HG02610 (cell line): ENCODE measurements around the gene NECTIN1.

Source experiments
- ATAC-seq: cut with Tn5 transposase; IDR thresholded peaks from one replicate; pipeline ENCODE4 v1.9.1; 2021; ENCODE audit warnings: mild to moderate bottlenecking, moderate library complexity; ENCODE audit not compliant: unreplicated experiment

NECTIN1 gene, protein sequence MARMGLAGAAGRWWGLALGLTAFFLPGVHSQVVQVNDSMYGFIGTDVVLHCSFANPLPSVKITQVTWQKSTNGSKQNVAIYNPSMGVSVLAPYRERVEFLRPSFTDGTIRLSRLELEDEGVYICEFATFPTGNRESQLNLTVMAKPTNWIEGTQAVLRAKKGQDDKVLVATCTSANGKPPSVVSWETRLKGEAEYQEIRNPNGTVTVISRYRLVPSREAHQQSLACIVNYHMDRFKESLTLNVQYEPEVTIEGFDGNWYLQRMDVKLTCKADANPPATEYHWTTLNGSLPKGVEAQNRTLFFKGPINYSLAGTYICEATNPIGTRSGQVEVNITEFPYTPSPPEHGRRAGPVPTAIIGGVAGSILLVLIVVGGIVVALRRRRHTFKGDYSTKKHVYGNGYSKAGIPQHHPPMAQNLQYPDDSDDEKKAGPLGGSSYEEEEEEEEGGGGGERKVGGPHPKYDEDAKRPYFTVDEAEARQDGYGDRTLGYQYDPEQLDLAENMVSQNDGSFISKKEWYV

GRCh38 chr11:119728651-119729580, at the start of gene NECTIN1:
Gene NECTIN1, minus strand, starts transcription at chr11:119729200. Its CDS starts 647 bp downstream, at chr11:119728553.
- ATAC-seq, result peak; percentile 84

DNA sequence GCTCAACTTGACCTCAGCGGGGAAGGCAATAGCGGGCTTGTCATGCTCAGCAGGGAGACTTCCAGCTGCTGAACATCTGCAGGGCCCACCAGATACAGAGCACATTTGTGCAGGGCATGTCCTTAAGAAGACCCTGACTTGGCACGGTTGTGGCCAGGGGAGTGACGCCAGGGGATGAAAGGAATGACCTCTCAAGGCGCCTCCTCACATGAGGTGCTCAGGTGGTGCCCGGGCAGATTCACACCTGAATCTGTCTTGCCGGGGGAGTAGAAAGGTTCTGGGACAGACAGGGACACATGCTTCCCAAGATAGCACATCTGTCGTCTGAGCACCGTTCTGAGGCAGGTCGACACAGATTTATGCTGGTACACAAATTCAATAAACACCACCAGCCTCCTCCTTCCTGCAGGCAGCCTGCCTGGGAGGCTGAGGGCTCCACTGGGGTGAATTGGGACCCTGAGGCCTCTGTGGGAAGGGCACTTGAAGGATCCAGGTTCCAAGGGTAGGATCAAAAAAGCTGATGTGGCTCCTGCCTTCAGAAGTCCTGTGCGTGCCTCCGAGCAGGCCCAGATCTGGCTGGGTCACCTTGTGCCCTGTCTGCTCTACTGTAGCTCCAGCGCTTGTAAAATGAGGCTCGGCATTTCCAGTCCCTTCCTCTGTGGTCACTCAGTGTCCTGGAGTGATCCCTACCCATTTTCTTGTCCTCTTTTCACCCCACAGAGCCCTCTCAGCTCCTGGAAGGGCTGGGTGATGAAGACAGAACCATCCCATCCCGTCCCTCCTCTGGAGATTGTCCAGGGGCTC, 49.6 kb upstream of the NECTIN1 start:
- ATAC-seq, result no peak

DNA sequence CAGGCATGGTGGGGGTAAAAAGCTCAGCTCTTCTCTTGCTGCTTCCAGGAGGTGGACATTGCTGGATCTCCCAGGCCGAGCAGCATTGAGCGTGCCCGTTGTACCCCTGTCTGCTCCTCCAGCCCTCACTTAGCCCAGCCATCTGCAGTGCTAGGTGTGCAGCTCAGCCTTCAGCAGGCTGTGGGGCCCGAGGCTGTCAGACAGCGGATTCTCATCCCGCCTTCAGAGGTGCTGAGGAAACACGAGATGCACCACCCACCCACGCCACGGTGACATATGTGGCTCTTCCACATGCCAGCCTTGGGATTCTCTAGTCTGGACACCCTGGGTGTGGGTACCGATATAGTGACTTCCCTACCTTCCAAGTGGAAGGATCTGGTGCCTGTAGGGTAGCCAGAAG, 48.9 kb upstream of the NECTIN1 start:
- no peak for ATAC-seq

DNA sequence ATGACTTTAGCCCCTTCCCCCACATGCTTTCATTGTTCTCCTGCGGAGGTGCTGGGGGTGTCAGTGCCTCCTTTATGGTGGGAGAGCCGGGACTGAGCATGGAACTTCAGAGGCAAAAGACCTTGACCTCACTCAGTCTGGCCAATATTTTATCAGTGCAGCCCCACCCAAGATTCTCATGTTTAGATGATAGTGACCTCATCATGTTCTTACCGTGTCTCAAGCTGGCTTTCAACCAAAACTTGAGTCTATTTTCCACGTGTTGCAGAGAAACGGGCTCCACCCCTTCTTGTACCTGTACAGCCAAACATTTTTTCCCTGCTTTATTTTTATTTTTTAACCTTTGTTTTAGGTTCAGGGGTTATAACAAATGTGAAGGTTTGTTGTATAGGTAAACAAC, 47.7 kb upstream of the NECTIN1 start:
- ATAC-seq, result no peak

GRCh38 chr11:119776031-119776636, 47.1 kb upstream of the NECTIN1 start:
- no peak for ATAC-seq

- ATAC-seq, result no peak
These were observed 45.3 kb upstream of the NECTIN1 start for GRCh38 chr11:119774172-119774763.

DNA sequence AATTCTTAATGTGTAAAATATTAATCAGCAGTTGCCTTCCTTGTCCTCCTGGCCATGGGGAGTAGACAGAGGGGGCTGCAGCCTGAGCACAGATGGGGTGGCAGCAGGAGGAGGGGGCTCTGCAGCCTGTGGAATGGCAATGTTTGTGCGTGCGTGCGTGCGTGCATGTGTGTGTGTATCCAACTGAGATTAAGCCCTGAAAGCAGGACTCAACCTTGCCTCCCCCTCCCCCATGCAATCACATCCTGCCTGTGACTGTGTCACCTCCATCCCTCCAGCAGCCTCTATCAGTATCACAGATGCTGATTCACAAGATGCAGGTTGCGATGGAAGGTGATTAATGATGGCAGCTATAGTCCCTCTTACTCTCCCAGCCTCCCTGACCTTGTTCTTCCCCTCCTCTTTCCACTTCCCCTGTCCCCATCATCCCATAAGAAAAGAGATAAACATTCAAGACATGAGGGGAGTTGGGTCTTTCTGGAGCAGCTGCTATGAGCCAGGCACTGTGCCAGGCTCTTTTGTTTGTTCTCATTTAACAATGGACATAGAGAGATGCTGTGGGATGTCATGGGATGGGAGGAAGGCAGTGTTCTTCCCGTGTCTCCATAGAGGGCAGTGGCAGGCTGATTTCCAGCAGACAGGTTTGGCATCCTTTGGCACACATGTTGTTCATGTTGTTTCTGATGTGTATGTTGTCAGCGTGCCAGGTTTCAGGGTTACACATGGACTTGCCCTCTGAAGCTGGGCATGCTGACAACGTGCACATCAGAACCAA, 43.8 kb upstream of the NECTIN1 start:
- no peak for ATAC-seq

- ATAC-seq, result no peak
These were observed 43.1 kb upstream of the NECTIN1 start for GRCh38 chr11:119772076-119772475.

GRCh38 chr11:119771172-119771770, 42.3 kb upstream of the NECTIN1 start:
- ATAC-seq, result no peak

DNA sequence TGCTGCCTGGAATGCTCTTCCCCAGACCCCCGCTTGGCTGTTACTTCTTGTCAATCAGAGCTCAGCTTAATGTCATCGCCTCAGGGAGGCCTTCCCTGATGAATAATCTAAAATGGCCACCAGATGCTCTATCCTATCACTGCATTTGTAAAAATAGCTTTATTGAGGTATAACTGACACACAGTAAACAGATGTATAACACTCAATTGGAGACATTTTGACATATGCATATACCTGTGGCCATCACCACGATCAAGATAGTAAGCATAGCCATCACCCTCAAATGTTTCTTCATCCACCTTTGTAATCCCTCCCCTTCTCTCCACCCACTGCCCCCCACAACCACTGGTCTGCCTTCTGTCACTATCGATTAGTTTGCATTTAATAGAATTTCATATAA, 36.6 kb upstream of the NECTIN1 start:
- ATAC-seq, result no peak

- no peak for ATAC-seq
These were observed 35.3 kb upstream of the NECTIN1 start for GRCh38 chr11:119764108-119764868.

DNA sequence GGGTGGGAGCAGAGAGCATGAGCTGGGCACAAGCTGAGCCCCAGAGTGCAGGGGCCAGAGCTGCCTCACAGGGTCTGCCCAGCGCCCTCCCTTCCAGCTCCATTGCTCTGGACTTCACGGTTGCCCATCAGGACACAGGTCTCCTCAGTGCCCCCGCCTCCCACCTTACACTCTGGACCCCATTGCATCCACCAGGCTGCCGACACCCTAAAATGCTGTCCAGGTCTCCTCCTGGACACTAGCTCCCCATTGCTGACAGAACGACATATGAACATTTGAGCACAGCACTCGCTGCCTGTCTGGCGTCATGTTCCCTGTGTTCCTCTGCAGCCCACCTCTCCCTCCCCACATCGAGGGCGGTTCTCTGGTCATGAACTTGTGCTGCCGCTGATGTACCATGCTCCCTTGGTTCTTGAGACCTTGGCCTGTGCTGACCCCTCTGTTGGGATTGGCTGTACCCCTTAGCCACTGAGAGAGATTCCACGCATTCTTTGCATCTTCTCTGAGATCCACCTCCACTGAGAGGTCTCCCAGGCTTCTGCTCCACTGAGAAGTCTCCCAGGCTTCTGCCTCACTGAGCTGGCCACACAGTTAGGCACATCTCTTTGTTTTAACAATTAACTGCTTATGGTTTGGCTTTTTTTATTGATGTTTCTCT, 34.2 kb upstream of the NECTIN1 start:
- ATAC-seq, result no peak

DNA sequence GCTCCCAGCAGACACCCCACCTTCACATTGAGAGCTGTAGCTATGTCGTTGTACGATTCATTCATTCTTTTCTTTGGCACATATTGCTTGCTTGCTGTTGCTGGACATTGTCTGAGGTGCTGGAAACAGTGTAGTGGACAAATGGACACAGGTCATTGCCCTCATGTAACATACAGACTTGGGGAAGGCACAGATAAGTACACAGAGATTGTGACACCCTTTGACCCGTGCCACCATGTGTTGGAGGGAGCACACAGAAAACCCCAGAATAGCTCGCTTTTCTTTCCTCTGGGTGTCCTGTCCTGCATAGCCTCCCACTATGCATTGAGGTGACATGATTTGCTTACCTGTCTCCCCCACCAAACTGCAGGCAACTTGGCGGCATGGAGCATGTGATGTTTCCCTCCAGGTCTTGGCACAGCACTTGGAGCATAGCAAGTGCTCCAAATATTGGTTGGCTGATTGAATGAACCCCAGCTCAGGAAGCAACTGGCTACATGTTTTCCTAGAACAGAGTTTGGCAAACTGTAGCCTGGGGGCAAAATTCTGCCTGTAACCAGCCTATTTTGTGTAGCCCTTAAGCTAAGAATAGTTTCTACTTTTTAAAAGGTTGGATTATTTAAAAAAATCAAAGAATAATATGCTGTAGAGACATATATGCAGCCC, 30.9 kb upstream of the NECTIN1 start:
- ATAC-seq, result no peak

- peak; percentile 46 for ATAC-seq
These were observed 30.3 kb upstream of the NECTIN1 start for GRCh38 chr11:119759324-119759723.

DNA sequence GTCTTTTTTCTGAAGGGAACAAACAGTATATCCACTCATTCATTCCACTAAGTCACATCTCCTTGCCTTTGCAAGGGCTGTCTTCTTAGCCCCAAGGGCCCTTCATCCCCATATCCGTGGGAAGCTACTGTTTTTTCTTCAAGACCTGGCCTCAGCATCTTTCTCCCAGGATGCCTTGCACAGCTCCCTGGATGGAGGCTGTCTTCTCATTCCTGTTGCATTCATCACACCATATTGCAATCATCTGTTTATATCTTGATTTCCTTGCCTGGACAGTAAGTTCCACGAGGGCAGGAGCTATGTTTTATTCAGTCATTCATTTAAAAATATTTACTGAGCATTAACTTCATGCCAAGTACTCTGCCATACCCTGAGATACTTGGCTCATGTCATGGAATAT, 29.3 kb upstream of the NECTIN1 start:
- no peak for ATAC-seq

DNA sequence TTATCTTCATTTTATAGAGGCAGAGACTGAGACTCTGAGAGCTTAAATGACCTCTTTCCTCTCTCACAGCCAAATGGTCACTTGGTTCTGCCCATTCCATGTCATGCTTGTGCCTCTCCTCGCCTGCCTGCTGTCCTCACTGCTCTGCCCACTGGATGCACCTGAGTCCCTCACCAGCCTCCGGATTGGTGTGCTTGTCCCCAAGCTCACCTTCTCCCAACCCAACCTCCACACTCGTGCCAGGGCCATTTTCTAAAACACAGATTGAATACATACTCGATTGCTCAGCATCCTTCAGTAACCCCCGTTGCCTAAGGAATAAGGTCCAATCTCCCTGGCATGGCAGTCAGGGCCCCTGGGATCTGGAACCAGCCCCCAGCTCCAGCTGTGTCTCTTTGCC, 28.4 kb upstream of the NECTIN1 start:
- ATAC-seq, result no peak
